Astrocyte of the cerebellum (primary cell): ENCODE measurements around the gene DGKQ.

Source experiments
- DNase-seq: peaks from one replicate; pipeline ENCODE4 v3.0.0-alpha.2; 2011; ENCODE audit warnings: low read depth
- H3K4me3 ChIP-seq: 2 replicates; pipeline ENCODE4 v1.5.1; 2011; ENCODE audit warnings: mild to moderate bottlenecking, low read depth, low read length, moderate library complexity
- in situ Hi-C: cut with HindIII; loops from 2 replicates; pipeline ENCODE4 v1.10.0; 2017; ENCODE audit warnings: low sequenced_read_pairs
- TF ChIP-seq, protein P1 (sequence below): IDR thresholded peaks from 2 replicates; pipeline ENCODE4 v1.5.1; 2012; ENCODE audit warnings: low read length, low read depth, moderate library complexity, mild to moderate bottlenecking; ENCODE audit errors: missing control alignments

The DGKQ gene

DNA sequence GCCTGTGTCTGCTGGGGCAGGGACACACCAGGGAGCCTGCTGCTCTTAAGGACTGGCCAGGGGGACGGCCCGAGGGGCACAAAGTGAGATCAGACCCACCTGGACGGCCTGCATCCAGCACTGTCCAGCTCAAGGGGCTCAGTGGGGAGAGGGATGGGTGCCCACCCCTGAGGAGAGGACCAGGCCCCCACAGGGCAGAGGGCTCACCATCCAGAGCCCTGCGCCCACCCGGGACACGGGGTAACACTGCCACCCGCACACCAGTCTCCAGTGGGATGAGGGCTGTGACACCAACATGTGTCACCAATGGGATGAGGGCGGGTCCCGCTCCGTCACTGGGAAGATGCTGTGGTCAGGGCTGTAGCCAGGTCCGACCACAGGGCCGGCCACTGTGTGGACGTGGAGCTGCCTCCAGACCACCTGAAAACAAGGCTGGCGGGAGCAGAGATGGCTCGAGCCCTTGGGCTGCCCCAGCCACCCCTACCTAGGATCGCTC is 13.2 kb downstream of the DGKQ start:
- TF ChIP-seq, protein P1, sequence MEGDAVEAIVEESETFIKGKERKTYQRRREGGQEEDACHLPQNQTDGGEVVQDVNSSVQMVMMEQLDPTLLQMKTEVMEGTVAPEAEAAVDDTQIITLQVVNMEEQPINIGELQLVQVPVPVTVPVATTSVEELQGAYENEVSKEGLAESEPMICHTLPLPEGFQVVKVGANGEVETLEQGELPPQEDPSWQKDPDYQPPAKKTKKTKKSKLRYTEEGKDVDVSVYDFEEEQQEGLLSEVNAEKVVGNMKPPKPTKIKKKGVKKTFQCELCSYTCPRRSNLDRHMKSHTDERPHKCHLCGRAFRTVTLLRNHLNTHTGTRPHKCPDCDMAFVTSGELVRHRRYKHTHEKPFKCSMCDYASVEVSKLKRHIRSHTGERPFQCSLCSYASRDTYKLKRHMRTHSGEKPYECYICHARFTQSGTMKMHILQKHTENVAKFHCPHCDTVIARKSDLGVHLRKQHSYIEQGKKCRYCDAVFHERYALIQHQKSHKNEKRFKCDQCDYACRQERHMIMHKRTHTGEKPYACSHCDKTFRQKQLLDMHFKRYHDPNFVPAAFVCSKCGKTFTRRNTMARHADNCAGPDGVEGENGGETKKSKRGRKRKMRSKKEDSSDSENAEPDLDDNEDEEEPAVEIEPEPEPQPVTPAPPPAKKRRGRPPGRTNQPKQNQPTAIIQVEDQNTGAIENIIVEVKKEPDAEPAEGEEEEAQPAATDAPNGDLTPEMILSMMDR: no peak
- H3K4me3 ChIP-seq: no peak overlapping the region
- DNase-seq: no peak
- in situ Hi-C loops: no loop called here

DNA sequence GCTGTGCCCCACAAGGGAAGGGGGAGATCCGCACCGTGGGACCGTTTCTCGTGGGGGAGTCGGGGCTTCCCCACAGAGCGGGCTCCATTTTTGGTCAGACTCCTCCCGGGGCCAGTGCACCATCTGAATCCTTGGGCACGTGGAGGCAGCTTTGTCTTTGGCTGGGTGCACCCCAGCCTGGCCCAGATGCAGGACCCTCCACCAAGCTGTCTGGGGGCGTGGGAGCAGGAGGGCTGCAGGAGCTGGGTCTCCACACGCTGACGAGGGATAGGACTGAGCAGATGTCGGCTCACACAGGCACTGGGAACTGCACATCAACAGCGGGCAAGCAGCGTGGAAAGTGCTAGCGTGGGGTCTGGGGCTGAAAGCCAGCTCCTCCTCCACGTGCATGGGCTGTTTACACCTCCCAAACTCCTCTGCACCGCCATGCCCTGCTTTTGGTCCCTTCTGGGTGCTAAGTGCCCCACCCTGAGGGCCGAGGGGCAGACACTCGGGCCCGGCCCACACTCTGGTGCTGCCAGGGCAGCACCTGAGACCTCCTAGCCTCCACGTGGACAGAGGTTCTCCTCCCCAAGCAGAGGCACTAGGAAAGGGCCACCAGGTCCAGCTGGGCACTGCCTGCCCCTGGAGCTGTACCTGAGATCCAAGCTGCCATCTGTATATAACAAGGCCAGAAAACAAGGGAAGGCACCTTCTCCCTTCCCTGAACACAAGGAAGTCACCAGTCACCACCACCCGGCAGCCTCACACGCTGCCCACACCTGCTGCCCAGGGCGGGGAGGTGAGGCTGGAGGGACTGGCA is 13.8 kb downstream of the DGKQ start:
- TF ChIP-seq, protein P1: no peak
- no peak overlapping the region for H3K4me3 ChIP-seq
- DNase-seq: no peak
- in situ Hi-C loops: no loop called here

DNA sequence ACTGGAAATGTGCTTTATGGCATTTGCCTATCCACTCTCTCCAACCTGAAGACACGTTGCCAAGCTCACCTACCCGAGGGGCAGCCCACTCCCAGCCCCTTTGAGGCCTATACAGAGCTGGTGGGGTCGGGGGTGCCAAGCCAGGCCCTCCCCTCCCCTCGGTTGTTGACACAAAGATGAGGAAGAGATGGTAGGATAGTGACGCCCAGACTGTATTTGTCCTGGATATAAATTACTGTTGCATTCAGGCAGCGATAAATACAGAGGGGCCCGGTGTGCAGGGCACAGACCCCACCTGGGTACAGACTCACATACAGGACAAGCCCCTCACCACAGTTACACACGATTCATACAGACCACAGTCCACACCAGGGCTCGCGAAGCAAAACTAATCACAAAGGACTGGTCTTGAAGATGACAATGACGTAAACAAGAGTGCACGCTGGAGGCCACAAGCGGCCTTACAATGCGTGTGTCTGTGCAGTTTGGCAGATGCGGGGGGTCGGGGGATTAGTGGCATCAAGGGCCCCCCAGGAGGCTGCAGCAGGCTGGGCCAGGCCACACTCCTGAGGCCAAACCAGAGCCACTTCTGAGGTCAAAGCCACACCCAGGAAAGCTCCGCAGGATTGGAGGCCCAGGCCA is 14.6 kb downstream of the DGKQ start:
- in situ Hi-C loops: no loop called here
- TF ChIP-seq, protein P1: no peak
- no peak overlapping the region for H3K4me3 ChIP-seq

DNA sequence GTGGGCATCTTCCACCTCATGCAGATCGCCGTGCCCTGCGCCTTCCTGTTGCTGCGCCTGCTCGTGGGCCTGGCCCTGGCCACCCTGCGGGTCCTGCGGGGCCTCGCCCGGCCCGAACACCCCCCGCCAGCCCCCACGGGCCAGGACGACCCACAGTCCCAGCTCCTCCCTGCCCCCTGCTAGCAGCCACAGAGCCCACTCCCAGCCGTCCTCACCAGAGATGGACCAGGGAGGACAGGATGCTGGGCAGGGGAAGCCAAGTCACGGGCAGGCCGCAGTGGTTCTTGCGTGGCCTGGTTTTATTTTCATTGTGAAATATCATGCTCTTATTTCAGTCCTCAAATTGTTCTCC is 15.1 kb downstream of the DGKQ start:
- TF ChIP-seq, protein P1: no peak
- H3K4me3 ChIP-seq: no peak overlapping the region
- in situ Hi-C loops: no loop called here
- no peak for DNase-seq

More for the DNA sequence above, 14.6 kb downstream of the DGKQ start:
- DNase-seq: no peak

DNA sequence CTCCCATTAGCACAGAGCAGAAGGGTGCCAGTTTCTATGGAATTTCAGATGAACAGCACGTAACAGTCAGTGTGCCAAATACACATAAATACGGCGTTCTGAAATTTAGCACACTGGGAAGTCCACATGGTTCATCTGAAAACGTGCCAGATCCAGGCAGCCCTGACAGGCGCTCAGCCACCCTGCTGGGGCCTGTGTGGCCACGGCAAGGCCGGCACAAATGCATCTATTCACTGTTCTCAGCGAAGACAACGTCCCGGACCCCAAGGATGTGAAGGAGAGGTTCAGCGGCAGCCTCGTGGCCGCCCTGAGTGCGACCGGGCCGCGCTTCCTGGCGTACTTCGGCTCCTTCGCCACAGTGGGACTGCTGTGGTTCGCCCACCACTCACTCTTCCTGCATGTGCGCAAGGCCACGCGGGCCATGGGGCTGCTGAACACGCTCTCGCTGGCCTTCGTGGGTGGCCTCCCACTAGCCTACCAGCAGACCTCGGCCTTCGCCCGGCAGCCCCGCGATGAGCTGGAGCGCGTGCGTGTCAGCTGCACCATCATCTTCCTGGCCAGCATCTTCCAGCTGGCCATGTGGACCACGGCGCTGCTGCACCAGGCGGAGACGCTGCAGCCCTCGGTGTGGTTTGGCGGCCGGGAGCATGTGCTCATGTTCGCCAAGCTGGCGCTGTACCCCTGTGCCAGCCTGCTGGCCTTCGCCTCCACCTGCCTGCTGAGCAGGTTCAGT is 15.6 kb downstream of the DGKQ start:
- TF ChIP-seq, protein P1: no peak
- in situ Hi-C loops: no loop called here
- no peak overlapping the region for H3K4me3 ChIP-seq
- no peak for DNase-seq

DNA sequence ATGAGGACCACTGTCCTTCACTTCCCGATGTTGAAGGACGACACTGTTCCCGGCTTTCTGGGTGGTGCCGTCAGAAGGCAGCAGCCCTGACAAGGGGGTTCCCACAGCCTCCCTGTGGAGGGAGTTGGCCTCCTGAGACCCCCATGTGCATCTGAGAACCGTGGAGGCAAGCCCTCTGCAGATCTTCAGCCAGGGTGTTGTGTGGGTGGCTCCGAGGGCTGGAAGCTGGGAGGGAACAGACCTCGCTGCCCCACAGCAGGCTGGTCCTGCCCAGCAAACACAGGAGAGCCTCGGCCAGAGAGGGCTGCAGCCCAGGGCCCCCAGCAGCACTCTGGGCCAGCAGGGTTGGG is 16.2 kb downstream of the DGKQ start:
- in situ Hi-C loops: no loop called here
- H3K4me3 ChIP-seq: no peak overlapping the region
- DNase-seq: no peak
- TF ChIP-seq, protein P1: no peak
